HepG2 (cell line): ENCODE data around the gene MTUS2. TPM values are rescaled to one million over a fixed set of nuclear protein-coding genes. Genes with fewer than 3 reads are reported as not detected.

Source experiments
- ATAC-seq: fragments of 200-7000 bp; cut with Tn5 transposase; 3 replicates; pipeline ENCODE4 v1.9.1; 2020; ENCODE audit warnings: mild to moderate bottlenecking, moderate library complexity
- BruUV-seq: library from RNA; stranded (reverse); fragments of 400-500 nt; replicated peaks from 2 replicates; lab custom pipeline; 2021; lab: Mats Ljungman, UMichigan
- CTCF ChIA-PET: fragments of 300-600 bp; formaldehyde crosslinking; extraction: SDS; loops from one replicate; lab custom pipeline; 2021; ENCODE audit warnings: low total read pairs, inconsistent platforms, low intra/inter-chr PET ratio; lab: Yijun Ruan, JAX
- POLR2A ChIA-PET: fragments of 350-600 bp; sonication (Branson Sonifier 250); formaldehyde crosslinking; loops from one replicate; lab custom pipeline; 2020; ENCODE audit warnings: antibody characterized with exemption, inconsistent platforms; lab: Yijun Ruan, JAX
- DNase-seq: peaks from one replicate; pipeline ENCODE4 v3.0.0-alpha.2; 2015; ENCODE audit warnings: low spot score
- FAIRE-seq: peaks from 3 replicates; lab custom pipeline; 2011; peaks lifted over from hg19 to GRCh38; lab: Jason Lieb, UNC
- H2AFZ ChIP-seq: one replicate; pipeline ENCODE4 v1.6.1; 2011; ENCODE audit warnings: low read length, inconsistent platforms
- H3K27ac ChIP-seq: fragments of 300-600 bp; 3 replicates; pipeline ENCODE4 v1.8.0; 2011; ENCODE audit warnings: mixed run types, mild to moderate bottlenecking, mixed read lengths, low read length, inconsistent platforms; ENCODE audit not compliant: insufficient read depth; ENCODE audit errors: extremely low read length
- H3K27me3 ChIP-seq, 2 experiments: fragments of 200-600 bp in 1 of 2; 2 replicates in 1 of 2; 3 replicates in 1 of 2; pipeline versions ENCODE4 v1.6.0 to v1.8.0; 2011; ENCODE audit warnings: low read length in 2 of 2, mild to moderate bottlenecking in 2 of 2, moderate library complexity in 2 of 2, inconsistent platforms in 1 of 2; ENCODE audit not compliant: insufficient read depth in 2 of 2, control insufficient read depth in 1 of 2
- H3K36me3 ChIP-seq, 2 experiments: fragments of 200-600 bp in 1 of 2; replicated peaks in 1 of 2; 2 replicates in 1 of 2; 3 replicates in 1 of 2; pipeline versions ENCODE4 v1.5.1 to v1.8.0; 2011; ENCODE audit warnings: low read length in 2 of 2, inconsistent platforms in 1 of 2; ENCODE audit not compliant: insufficient read depth in 2 of 2, control insufficient read depth in 1 of 2
- H3K4me1 ChIP-seq: 2 replicates; pipeline ENCODE4 v1.5.1; 2012; ENCODE audit warnings: low read length, inconsistent platforms; ENCODE audit not compliant: insufficient read depth
- H3K4me2 ChIP-seq: 2 replicates; pipeline ENCODE4 v1.6.0; 2011; ENCODE audit warnings: low read depth, low read length, inconsistent platforms
- H3K4me3 ChIP-seq, 3 experiments: fragments of 200-600 bp in 1 of 3; sonication (generic), shearing (Covaris generic) in 1 of 3; replicated peaks in 1 of 3; 2 replicates each; pipeline ENCODE4 v1.5.1; 2011 to 2016; ENCODE audit warnings: low read length in 3 of 3, inconsistent platforms in 2 of 3, low read depth in 2 of 3, mild to moderate bottlenecking in 2 of 3, control low read depth in 1 of 3, mixed read lengths in 1 of 3; ENCODE audit not compliant: insufficient read depth in 1 of 3
- H3K79me2 ChIP-seq: one replicate; pipeline ENCODE4 v1.6.1; 2011; ENCODE audit warnings: low read length, inconsistent platforms; ENCODE audit not compliant: insufficient read depth
- H3K9ac ChIP-seq: 2 replicates; pipeline ENCODE4 v1.6.0; 2011; ENCODE audit warnings: mild to moderate bottlenecking, low read depth, low read length, inconsistent platforms; ENCODE audit not compliant: insufficient read depth
- H3K9me3 ChIP-seq: 2 replicates; pipeline ENCODE4 v1.5.1; 2012; ENCODE audit warnings: mild to moderate bottlenecking, low read length
- H4K20me1 ChIP-seq: 2 replicates; pipeline ENCODE4 v1.6.0; 2011; ENCODE audit warnings: inconsistent platforms, mild to moderate bottlenecking, low read length, moderate library complexity; ENCODE audit not compliant: insufficient read depth
- BHLHE40 ChIP-seq: IDR thresholded peaks from 2 replicates; pipeline ENCODE4 v1.6.1; 2011; ENCODE audit warnings: low read length, improper control_type of control experiment
- NONO ChIP-seq, 2 experiments: fragments of 450-650 bp in 1 of 2; sonication (generic) in 1 of 2; formaldehyde crosslinking in 1 of 2; IDR thresholded peaks in 1 of 2; conservative IDR thresholded peaks in 1 of 2; 2 replicates each; pipeline versions ENCODE4 v1.6.1 to v1.8.0; 2017 to 2022; ENCODE audit warnings: mild to moderate bottlenecking in 1 of 2, missing genetic modification reagents in 1 of 2, moderate library complexity in 1 of 2
- SMAD9 ChIP-seq: sonication (generic); formaldehyde crosslinking; IDR thresholded peaks from 2 replicates; pipeline ENCODE4 v1.5.1; 2020; ENCODE audit warnings: mild to moderate bottlenecking, missing genetic modification reagents
- TARDBP ChIP-seq: sonication (generic); formaldehyde crosslinking; IDR thresholded peaks from 2 replicates; pipeline ENCODE4 v1.8.0; 2022; ENCODE audit warnings: mild to moderate bottlenecking, missing genetic modification reagents
- TBX3 ChIP-seq: fragments of 450-650 bp; IDR thresholded peaks from 2 replicates; pipeline ENCODE4 v1.6.1; 2017; ENCODE audit warnings: antibody characterized with exemption, mild to moderate bottlenecking, inconsistent platforms, borderline replicate concordance
- ZNF292 ChIP-seq: sonication (generic); formaldehyde crosslinking; IDR thresholded peaks from 2 replicates; pipeline ENCODE4 v1.8.1; 2022; ENCODE audit warnings: mild to moderate bottlenecking, low read depth, missing genetic modification reagents, borderline replicate concordance
- ZNF567 ChIP-seq: sonication (generic); formaldehyde crosslinking; IDR thresholded peaks from 2 replicates; pipeline ENCODE4 v1.8.1; 2023; ENCODE audit warnings: mild to moderate bottlenecking, missing genetic modification reagents, borderline replicate concordance
- ZNF737 ChIP-seq: sonication (generic); formaldehyde crosslinking; IDR thresholded peaks from 2 replicates; pipeline ENCODE4 v1.5.0; 2020; ENCODE audit warnings: missing genetic modification reagents, mild to moderate bottlenecking, borderline replicate concordance
- WGBS: methylation state at CpG from one replicate; pipeline ENCODE4 v1.1.6; 2017; ENCODE audit warnings: low lambda C conversion rate; 5-methylcytosine and 5-hydroxymethylcytosine counted together
- in situ Hi-C: cut with HindIII; loops from 2 replicates; pipeline ENCODE4 v1.10.0; 2017; ENCODE audit warnings: low pct_unique_long_range_greater_than_20kb; ENCODE audit not compliant: extremely low pct_ligation_motif_present
- intact Hi-C: fragments of 100-400 bp; cut with micrococcal nuclease; formaldehyde crosslinking; loops from one replicate; pipeline ENCODE4 v1.10.0; 2022; ENCODE audit not compliant: unreplicated experiment
- polyA plus RNA-seq, 8 experiments: library from polyadenylated mRNA; depleted of rRNA in 3 of 8; stranded (reverse) in 7 of 8; unstranded in 1 of 8; fragments of >200 nt; fragmentation: Illumina TruSeq in 4 of 8; extraction: Trizol in 4 of 8; gene quantifications; 2 replicates each; pipeline versions ENCODE4 v1.2.1 to v1.2.3, GENCODE V29; 2011 to 2016; ENCODE audit warnings: low read depth in 4 of 8, missing spikeins in 1 of 8, mixed read lengths in 1 of 8; ENCODE audit not compliant: insufficient read depth in 1 of 8
- total RNA-seq, 5 experiments: library from RNA; depleted of rRNA; stranded (reverse); fragments of >200 nt; fragmentation: Illumina TruSeq; extraction: Trizol; gene quantifications; 2 replicates each; pipeline ENCODE4 v1.2.3, GENCODE V29; 2016; ENCODE audit warnings: low read depth in 1 of 5
- TF ChIP-seq, protein P1 (sequence below): fragments of 450-650 bp; IDR thresholded peaks from 2 replicates; pipeline ENCODE4 v1.6.1; 2017
- TF ChIP-seq, protein P2 (sequence below), 2 experiments: fragments of 450-650 bp in 1 of 2; sonication (generic) in 1 of 2; formaldehyde crosslinking; IDR thresholded peaks; 2 replicates each; pipeline versions ENCODE4 v1.5.0 to v1.8.0; 2020 to 2022; ENCODE audit warnings: mild to moderate bottlenecking in 1 of 2, missing genetic modification reagents in 1 of 2

Gene MTUS2
- total and polyA plus RNA-seq, 2 of the 13 experiments (the other 11 are each of a cell fraction or from before 2014, with no cell fraction given) = not detected

DNA sequence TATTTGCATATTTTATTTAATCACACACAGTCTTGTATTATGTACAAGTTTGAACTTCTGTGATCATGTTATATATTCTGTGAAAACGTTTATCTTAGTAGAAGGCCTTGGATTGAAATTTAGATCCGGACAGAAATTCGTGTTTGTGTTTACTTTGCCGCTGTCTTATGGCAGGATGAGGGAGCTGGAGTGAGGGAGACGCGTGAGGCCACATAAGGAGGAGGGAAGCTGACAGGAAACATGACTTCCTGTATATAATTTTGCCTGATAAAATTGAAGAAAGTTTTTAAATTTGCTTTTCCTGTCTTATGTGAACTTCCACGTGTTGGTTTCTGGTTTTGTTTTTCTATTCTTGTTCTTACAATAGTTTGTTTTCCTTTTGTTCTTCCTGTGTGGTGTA, 200.2 kb downstream of the MTUS2 start:
- no peaks in the 10 kb centered on the region for H3K4me1 ChIP-seq
- no peak overlapping the region for H3K27ac ChIP-seq
- no peak overlapping the region for H3K9ac ChIP-seq
- H4K20me1 ChIP-seq = no peaks in the 10 kb centered on the region
- FAIRE-seq = no peak
- no peaks in the 10 kb centered on the region for H3K27me3 ChIP-seq
- H2AFZ ChIP-seq = no peak overlapping the region
- ChIA-PET CTCF (no interaction called here), POLR2A (no interaction called here)
- in situ Hi-C loops = no loop called here
- WGBS = 7% methylated on average over 7 of the region's 7 CpGs
- H3K4me3 ChIP-seq = no peak overlapping the region
- peaks cover 67% of the 10 kb centered on the region for H3K9me3 ChIP-seq
- H3K79me2 ChIP-seq = no peaks in the 10 kb centered on the region
- ATAC-seq = no peak
- H3K4me2 ChIP-seq = no peak overlapping the region
- TF ChIP-seq, protein P1, sequence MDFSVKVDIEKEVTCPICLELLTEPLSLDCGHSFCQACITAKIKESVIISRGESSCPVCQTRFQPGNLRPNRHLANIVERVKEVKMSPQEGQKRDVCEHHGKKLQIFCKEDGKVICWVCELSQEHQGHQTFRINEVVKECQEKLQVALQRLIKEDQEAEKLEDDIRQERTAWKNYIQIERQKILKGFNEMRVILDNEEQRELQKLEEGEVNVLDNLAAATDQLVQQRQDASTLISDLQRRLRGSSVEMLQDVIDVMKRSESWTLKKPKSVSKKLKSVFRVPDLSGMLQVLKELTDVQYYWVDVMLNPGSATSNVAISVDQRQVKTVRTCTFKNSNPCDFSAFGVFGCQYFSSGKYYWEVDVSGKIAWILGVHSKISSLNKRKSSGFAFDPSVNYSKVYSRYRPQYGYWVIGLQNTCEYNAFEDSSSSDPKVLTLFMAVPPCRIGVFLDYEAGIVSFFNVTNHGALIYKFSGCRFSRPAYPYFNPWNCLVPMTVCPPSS = no peak
- TF ChIP-seq SMAD9 (CRISPR knock-in tag) = no peak
- no peak for TF ChIP-seq TBX3
- no peak for TF ChIP-seq NONO (IDR thresholded peaks at IDR 0.05)
- no peak for TF ChIP-seq NONO (CRISPR knock-in tag; conservative IDR thresholded peaks at IDR 0.05)
- TF ChIP-seq ZNF567 (CRISPR knock-in tag) = no peak
- TF ChIP-seq, protein P2, sequence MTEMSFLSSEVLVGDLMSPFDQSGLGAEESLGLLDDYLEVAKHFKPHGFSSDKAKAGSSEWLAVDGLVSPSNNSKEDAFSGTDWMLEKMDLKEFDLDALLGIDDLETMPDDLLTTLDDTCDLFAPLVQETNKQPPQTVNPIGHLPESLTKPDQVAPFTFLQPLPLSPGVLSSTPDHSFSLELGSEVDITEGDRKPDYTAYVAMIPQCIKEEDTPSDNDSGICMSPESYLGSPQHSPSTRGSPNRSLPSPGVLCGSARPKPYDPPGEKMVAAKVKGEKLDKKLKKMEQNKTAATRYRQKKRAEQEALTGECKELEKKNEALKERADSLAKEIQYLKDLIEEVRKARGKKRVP (CRISPR knock-in tag; IDR thresholded peaks at IDR 0.05) = no peak
- no peak for TF ChIP-seq ZNF737
- no peak for TF ChIP-seq BHLHE40
- no peak for TF ChIP-seq TARDBP
- no peak for TF ChIP-seq ZNF292 (CRISPR knock-in tag)
- no peaks in the 10 kb centered on the region for H3K36me3 ChIP-seq
- intact Hi-C loops = no loop called here
- no peak for DNase-seq
- BruUV-seq = no TSS peak
